ENCODE measurements around the gene CCDC184. TPM values are rescaled to one million over a fixed set of nuclear protein-coding genes. Genes with fewer than 3 reads are reported as not detected.

Gene CCDC184
- polyA plus RNA-seq, 2 of the 4 experiments (the other 2 are of a cell fraction): 1.5 to 2.7 TPM

- DNase-seq (ENCODE audit: low read depth in 1 of 2, low spot score in 1 of 2) (no peak), ATAC-seq (no peak), FAIRE-seq (no peak)
- CTCF ChIA-PET: no interaction called here
- Histone ChIP-seq H3K4me1 (no peaks in the 10 kb centered on the region), H3K4me3 (no peak overlapping the region), H3K27ac (no peak overlapping the region), H3K4me2 (no peak overlapping the region), H3K9me3 (no peaks in the 10 kb centered on the region)
- TF ChIP-seq E2F6 (IDR thresholded peaks at IDR 0.05; ENCODE audit: borderline replicate concordance, low read depth) (no peak), PBX3 (IDR thresholded peaks at IDR 0.05) (no peak), TFCP2L1 (CRISPR knock-in tag; IDR thresholded peaks at IDR 0.05) (no peak), MYC (IDR thresholded peaks at IDR 0.05; ENCODE audit: borderline replicate concordance, low read length) (no peak), ELK1 (IDR thresholded peaks at IDR 0.05; ENCODE audit: low read depth, low read length) (no peak), POLR2AphosphoS2 (conservative IDR thresholded peaks at IDR 0.05; ENCODE audit: low read length) (no peak), EP300 (IDR thresholded peaks at IDR 0.05) (no peak), JUN (IDR thresholded peaks at IDR 0.05) (no peak), KDM1A (IDR thresholded peaks at IDR 0.05; ENCODE audit: low read depth) (no peak), REST (IDR thresholded peaks at IDR 0.05) (no peak), RAD21 (conservative IDR thresholded peaks at IDR 0.05 in 1 of 2, IDR thresholded peaks at IDR 0.05 in 1 of 2) (no peak), ESRRA (IDR thresholded peaks at IDR 0.05; ENCODE audit: borderline replicate concordance, low read length) (no peak), JUNB (IDR thresholded peaks at IDR 0.05) (no peak), CHD2 (IDR thresholded peaks at IDR 0.05; ENCODE audit: low read length, partially characterized antibody) (no peak), FOXS1 (CRISPR knock-in tag; IDR thresholded peaks at IDR 0.05) (no peak), EHMT2 (IDR thresholded peaks at IDR 0.05; ENCODE audit: low read depth) (no peak)
- WGBS (ENCODE audit: missing lambda C conversion rate): 84% methylated on average over 1 of the region's 1 CpG
- POLR2A ChIA-PET: no interaction called here
Measured at GRCh38 chr12:48220701-48221100, 37.3 kb downstream of the CCDC184 start.

- Histone ChIP-seq H3K4me2 (no peak overlapping the region), H3K4me3 (no peak overlapping the region), H3K27ac (no peak overlapping the region), H3K4me1 (no peaks in the 10 kb centered on the region), H3K9me3 (no peaks in the 10 kb centered on the region)
- ATAC-seq (peak in 1 of 2 experiments; percentile 23; a peak in 1 of 6 replicates), FAIRE-seq (no peak), DNase-seq (ENCODE audit: low read depth in 1 of 2, low spot score in 1 of 2) (no peak)
- ChIA-PET CTCF (interaction anchor here (1.1 kb wide), 1 partner anchor 121 kb away, joined by 3 read pairs; no protein-coding TSS in a partner anchor), POLR2A (no interaction called here)
- TF ChIP-seq NR3C1 (IDR thresholded peaks at IDR 0.05): no peak
- no peak for TF ChIP-seq HOXB13 (CRISPR knock-in tag; IDR thresholded peaks at IDR 0.05; ENCODE audit: low read depth)
- TF ChIP-seq MYC (IDR thresholded peaks at IDR 0.05; ENCODE audit: borderline replicate concordance, low read length): no peak
- no peak for TF ChIP-seq MAZ (IDR thresholded peaks at IDR 0.05; ENCODE audit: borderline replicate concordance, low read depth, low read length)
- no peak for TF ChIP-seq FOSL2 (IDR thresholded peaks at IDR 0.05)
- TF ChIP-seq FOSL2 (CRISPR knock-in tag; IDR thresholded peaks at IDR 0.05): no peak
- TF ChIP-seq KDM5A (IDR thresholded peaks at IDR 0.05): no peak
- TF ChIP-seq EHMT2 (IDR thresholded peaks at IDR 0.05; ENCODE audit: low read depth): no peak
- no peak for TF ChIP-seq HOXB5 (CRISPR knock-in tag; IDR thresholded peaks at IDR 0.05)
- no peak for TF ChIP-seq SMC3 (IDR thresholded peaks at IDR 0.05)
- TF ChIP-seq CHD2 (IDR thresholded peaks at IDR 0.05; ENCODE audit: low read length, partially characterized antibody): no peak
- TF ChIP-seq POLR2A (IDR thresholded peaks at IDR 0.05; ENCODE audit: low read length): no peak
- no peak for TF ChIP-seq CEBPB (IDR thresholded peaks at IDR 0.05)
- TF ChIP-seq USF2 (IDR thresholded peaks at IDR 0.05): no peak
- TF ChIP-seq RARB (CRISPR knock-in tag; IDR thresholded peaks at IDR 0.05): no peak
- no peak for TF ChIP-seq CBX2 (IDR thresholded peaks at IDR 0.05; ENCODE audit: borderline replicate concordance, low read depth)
- TF ChIP-seq NPAS2 (CRISPR knock-in tag; IDR thresholded peaks at IDR 0.05; ENCODE audit: borderline replicate concordance): no peak
- TF ChIP-seq ZC3H11A (IDR thresholded peaks at IDR 0.05): no peak
- no peak for TF ChIP-seq HOXA7 (CRISPR knock-in tag; IDR thresholded peaks at IDR 0.05)
- no peak for TF ChIP-seq EP300 (IDR thresholded peaks at IDR 0.05)
- no peak for TF ChIP-seq FOSB (CRISPR knock-in tag; IDR thresholded peaks at IDR 0.05)
- 5% methylated on average over 2 of the region's 2 CpGs for WGBS (ENCODE audit: missing lambda C conversion rate)
Measured at GRCh38 chr12:48221645-48222044, 38.2 kb downstream of the CCDC184 start.
